CD14-positive monocyte (primary cell): Measurements from ENCODE around the gene GLRX3. TPM values are rescaled to one million over a fixed set of nuclear protein-coding genes. Genes with fewer than 3 reads are reported as not detected.
A peak's percentile ranks its signal among the peaks of the same experiment; 100 is the strongest.
"Not testable (repeated sequence)": the region's sequence is repeated elsewhere in the genome, so short reads cannot be mapped to it uniquely, and the experiment has no call there.

Experiments
- DNase-seq, 3 donors: peaks; one replicate each; pipeline ENCODE4 v3.0.0-alpha.2; 2011 to 2022
- H2AFZ ChIP-seq: 2 replicates; pipeline ENCODE4 v1.6.0; 2012; ENCODE audit warnings: mild to moderate bottlenecking, low read depth, low read length, inconsistent platforms; ENCODE audit not compliant: insufficient read depth, poor library complexity, severe bottlenecking
- H3K27ac ChIP-seq, 2 donors: 1 replicate in 1 of 2; 2 replicates in 1 of 2; pipeline ENCODE4 v1.5.1; 2012 to 2013; ENCODE audit warnings: low read length in 2 of 2, control low read depth in 1 of 2, inconsistent platforms in 1 of 2, low read depth in 1 of 2, mild to moderate bottlenecking in 1 of 2
- H3K27me3 ChIP-seq, 2 donors: one replicate each; pipeline versions ENCODE4 v1.6.0 to v1.6.1; 2011 to 2013; ENCODE audit warnings: low read length in 2 of 2; ENCODE audit not compliant: control insufficient read depth in 2 of 2, insufficient read depth in 2 of 2
- H3K36me3 ChIP-seq, 2 donors: replicated peaks in 1 of 2; 1 replicate in 1 of 2; 2 replicates in 1 of 2; pipeline versions ENCODE4 v1.5.1 to v1.6.1; 2012 to 2013; ENCODE audit warnings: low read length in 2 of 2, control low read depth in 1 of 2, inconsistent platforms in 1 of 2, mild to moderate bottlenecking in 1 of 2; ENCODE audit not compliant: insufficient read depth in 2 of 2, control insufficient read depth in 1 of 2
- H3K4me1 ChIP-seq, 2 donors: 1 replicate in 1 of 2; 2 replicates in 1 of 2; pipeline versions ENCODE4 v1.5.1 to v1.6.1; 2012 to 2013; ENCODE audit warnings: low read length in 2 of 2, control low read depth in 1 of 2, inconsistent platforms in 1 of 2, mild to moderate bottlenecking in 1 of 2, moderate library complexity in 1 of 2; ENCODE audit not compliant: insufficient read depth in 2 of 2, control insufficient read depth in 1 of 2
- H3K4me2 ChIP-seq: replicated peaks from 2 replicates; pipeline ENCODE3; 2012; ENCODE audit warnings: low read length, moderate library complexity, mild to moderate bottlenecking; ENCODE audit not compliant: poor library complexity, severe bottlenecking; ENCODE audit errors: extremely low read depth
- H3K4me3 ChIP-seq, 3 experiments: fragments of 200-600 bp in 1 of 3; sonication (generic) in 1 of 3; replicated peaks in 1 of 3; 1 replicate in 2 of 3; 2 replicates in 1 of 3; pipeline ENCODE4 v1.5.1; 2011 to 2013; ENCODE audit warnings: low read length in 3 of 3, mild to moderate bottlenecking in 3 of 3, control low read depth in 2 of 3, low read depth in 2 of 3, inconsistent platforms in 1 of 3, moderate library complexity in 1 of 3
- H3K79me2 ChIP-seq: 2 replicates; pipeline ENCODE4 v1.6.0; 2012; ENCODE audit warnings: mild to moderate bottlenecking, control low read depth, inconsistent platforms, low read length, moderate library complexity; ENCODE audit not compliant: insufficient read depth
- H3K9ac ChIP-seq: 2 replicates; pipeline ENCODE4 v1.6.0; 2017; ENCODE audit warnings: low read length, mild to moderate bottlenecking; ENCODE audit not compliant: insufficient read depth, poor library complexity, severe bottlenecking
- H3K9me3 ChIP-seq, 2 donors: replicated peaks in 1 of 2; 1 replicate in 1 of 2; 2 replicates in 1 of 2; pipeline versions ENCODE4 v1.5.1 to v1.6.1; 2012 to 2013; ENCODE audit warnings: low read length in 2 of 2, control low read depth in 1 of 2; ENCODE audit not compliant: control insufficient read depth in 1 of 2, insufficient read depth in 1 of 2
- H4K20me1 ChIP-seq: 2 replicates; pipeline ENCODE4 v1.6.0; 2012; ENCODE audit warnings: mild to moderate bottlenecking, low read length, control low read depth, moderate library complexity; ENCODE audit not compliant: insufficient read depth
- H3K27ac Mint-ChIP-seq, 7 donors: one replicate each; pipeline ENCODE4 v1.8.0; 2020; ENCODE audit warnings: mild to moderate bottlenecking in 7 of 7, mixed read lengths in 7 of 7, moderate library complexity in 6 of 7, inconsistent platforms in 2 of 7
- H3K27me3 Mint-ChIP-seq, 3 donors: one replicate each; pipeline ENCODE4 v1.8.0; 2021 to 2022; ENCODE audit warnings: low read depth in 3 of 3, mild to moderate bottlenecking in 3 of 3, mixed read lengths in 3 of 3, moderate library complexity in 3 of 3, inconsistent platforms in 1 of 3
- H3K36me3 Mint-ChIP-seq, 2 donors: one replicate each; pipeline ENCODE4 v1.8.0; 2020; ENCODE audit warnings: mixed read lengths in 2 of 2, inconsistent platforms in 1 of 2, mild to moderate bottlenecking in 1 of 2
- H3K4me1 Mint-ChIP-seq: one replicate; pipeline ENCODE4 v1.8.0; 2020; ENCODE audit warnings: mild to moderate bottlenecking, mixed read lengths
- H3K4me3 Mint-ChIP-seq, 2 donors: one replicate each; pipeline ENCODE4 v1.8.0; 2020; ENCODE audit warnings: mild to moderate bottlenecking in 2 of 2, mixed read lengths in 2 of 2, moderate library complexity in 1 of 2
- H3K9me3 Mint-ChIP-seq, 7 donors: one replicate each; pipeline ENCODE4 v1.8.0; 2020 to 2022; ENCODE audit warnings: mixed read lengths in 7 of 7, mild to moderate bottlenecking in 6 of 7, moderate library complexity in 6 of 7, inconsistent platforms in 2 of 7
- WGBS: methylation state at CpG from one replicate; pipeline ENCODE4 v1.1.5; 2013; ENCODE audit warnings: missing lambda C conversion rate; ENCODE audit not compliant: insufficient coverage; 5-methylcytosine and 5-hydroxymethylcytosine counted together
- intact Hi-C, 2 donors: fragments of 100-400 bp; cut with micrococcal nuclease; formaldehyde crosslinking; loops; one replicate each; pipeline versions ENCODE4 v1.15.0 to v1.15.1; 2023
- polyA plus RNA-seq, 3 donors: library from polyadenylated mRNA; depleted of rRNA in 1 of 3; unstranded in 2 of 3; stranded (reverse) in 1 of 3; fragments of 300-500 nt in 2 of 3; fragments of >200 nt in 1 of 3; fragmentation: Illumina TruSeq in 2 of 3; gene quantifications; 1 replicate in 2 of 3; 2 replicates in 1 of 3; pipeline ENCODE4 v1.2.3, GENCODE V29; 2012 to 2021
- TF ChIP-seq, protein P1 (sequence below): fragments of 200-600 bp; IDR thresholded peaks from one replicate; pipeline ENCODE4 v1.8.0; 2022; ENCODE audit warnings: antibody characterized with exemption, mild to moderate bottlenecking

Gene GLRX3
- polyA plus RNA-seq, 3 donors, result 25.3 to 94.1 (median 78.2) TPM

DNA sequence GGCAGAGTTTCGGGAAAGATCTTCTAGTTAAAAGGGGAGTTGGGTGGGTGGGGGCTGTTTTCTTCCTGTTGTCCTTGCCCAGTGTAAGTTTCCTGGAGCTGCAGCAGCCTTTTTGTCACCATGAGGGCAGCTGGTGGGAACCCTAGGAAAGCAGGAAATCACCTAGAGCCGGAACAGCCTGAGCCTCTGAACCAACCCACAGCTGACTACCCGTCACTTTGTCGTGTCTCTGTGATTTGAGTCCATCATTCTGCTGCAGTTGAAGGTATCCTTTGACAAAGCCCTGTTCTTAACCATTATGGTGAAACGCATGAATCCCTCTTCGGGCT is 24.4 kb upstream of the GLRX3 start:
- Mint-ChIP-seq H3K4me1 (peaks cover 28% of the 10 kb centered on the region), H3K4me3 (peak overlapping the region; percentile 94 to 99), H3K9me3 (peaks cover 5 to 22% (median 12%) of the 10 kb centered on the region in 7 donors), H3K27ac (peak overlapping the region; percentile 89 to 98 (median 97)), H3K27me3 (peaks cover 2 to 3% (median 3%) of the 10 kb centered on the region in 3 donors), H3K36me3 (peaks cover 2 to 3% of the 10 kb centered on the region in 2 donors)
- H3K4me1 ChIP-seq, result peaks cover 21 to 29% of the 10 kb centered on the region in 2 donors
- H4K20me1 ChIP-seq, result peaks cover 11% of the 10 kb centered on the region
- intact Hi-C loops, result loop anchor here in 1 of 2 donors (1.0 to 10.0 kb wide), 2 partner anchors 24 to 647 kb away; partner anchors contain the start of genes GLRX3 and MGMT
- no peaks in the 10 kb centered on the region for H3K36me3 ChIP-seq
- peak overlapping the region; percentile 93 for H3K9ac ChIP-seq
- WGBS, result 64% methylated on average over 4 of the region's 6 CpGs
- no peaks in the 10 kb centered on the region for H3K27me3 ChIP-seq
- peak overlapping the region; percentile 84 for H3K4me2 ChIP-seq
- peak overlapping the region; percentile 82 to 95 for H3K27ac ChIP-seq
- peak overlapping the region; percentile 78 to 93 (median 91) for H3K4me3 ChIP-seq
- no peak for DNase-seq
- H3K9me3 ChIP-seq, result peaks cover 3 to 4% of the 10 kb centered on the region in 2 donors
- H3K79me2 ChIP-seq, result peaks cover 9% of the 10 kb centered on the region
- H2AFZ ChIP-seq, result peak overlapping the region; percentile 95
- TF ChIP-seq, protein P1, sequence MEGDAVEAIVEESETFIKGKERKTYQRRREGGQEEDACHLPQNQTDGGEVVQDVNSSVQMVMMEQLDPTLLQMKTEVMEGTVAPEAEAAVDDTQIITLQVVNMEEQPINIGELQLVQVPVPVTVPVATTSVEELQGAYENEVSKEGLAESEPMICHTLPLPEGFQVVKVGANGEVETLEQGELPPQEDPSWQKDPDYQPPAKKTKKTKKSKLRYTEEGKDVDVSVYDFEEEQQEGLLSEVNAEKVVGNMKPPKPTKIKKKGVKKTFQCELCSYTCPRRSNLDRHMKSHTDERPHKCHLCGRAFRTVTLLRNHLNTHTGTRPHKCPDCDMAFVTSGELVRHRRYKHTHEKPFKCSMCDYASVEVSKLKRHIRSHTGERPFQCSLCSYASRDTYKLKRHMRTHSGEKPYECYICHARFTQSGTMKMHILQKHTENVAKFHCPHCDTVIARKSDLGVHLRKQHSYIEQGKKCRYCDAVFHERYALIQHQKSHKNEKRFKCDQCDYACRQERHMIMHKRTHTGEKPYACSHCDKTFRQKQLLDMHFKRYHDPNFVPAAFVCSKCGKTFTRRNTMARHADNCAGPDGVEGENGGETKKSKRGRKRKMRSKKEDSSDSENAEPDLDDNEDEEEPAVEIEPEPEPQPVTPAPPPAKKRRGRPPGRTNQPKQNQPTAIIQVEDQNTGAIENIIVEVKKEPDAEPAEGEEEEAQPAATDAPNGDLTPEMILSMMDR, result no peak

DNA sequence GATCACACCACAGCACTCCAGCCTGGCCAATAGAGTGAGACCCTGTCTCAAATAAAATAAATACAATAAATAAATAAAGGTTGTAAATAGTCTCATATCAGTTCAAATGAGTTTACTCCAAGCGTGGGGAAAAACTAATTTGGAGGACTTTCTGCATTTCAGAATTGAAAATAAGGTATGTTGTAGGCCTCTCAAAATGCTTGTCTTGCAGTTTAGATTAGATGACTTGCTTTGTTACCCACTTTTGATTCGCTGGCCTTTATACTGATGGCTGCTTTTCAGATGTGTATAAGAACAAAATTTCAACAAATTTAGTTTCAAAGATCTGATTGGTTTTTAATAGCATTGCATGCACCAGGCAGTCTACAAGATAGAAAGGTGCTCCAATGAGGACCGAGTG is 23.4 kb upstream of the GLRX3 start:
- Histone ChIP-seq H3K9me3 (peaks cover 11 to 14% of the 10 kb centered on the region in 2 donors), H3K4me1 (peaks cover 21 to 29% of the 10 kb centered on the region in 2 donors), H2AFZ (no peak overlapping the region), H4K20me1 (peaks cover 11% of the 10 kb centered on the region), H3K4me3 (no peak overlapping the region), H3K9ac (no peak overlapping the region), H3K27ac (no peak overlapping the region), H3K27me3 (no peaks in the 10 kb centered on the region), H3K4me2 (no peak overlapping the region), H3K36me3 (no peaks in the 10 kb centered on the region), H3K79me2 (peaks cover 9% of the 10 kb centered on the region)
- no peak for DNase-seq
- TF ChIP-seq, protein P1, result no peak
- Mint-ChIP-seq H3K9me3 (peaks cover 11 to 32% (median 20%) of the 10 kb centered on the region in 7 donors), H3K4me1 (peaks cover 28% of the 10 kb centered on the region), H3K36me3 (peaks cover 2 to 3% of the 10 kb centered on the region in 2 donors), H3K27ac (no peak overlapping the region), H3K4me3 (no peak overlapping the region), H3K27me3 (peaks cover 2 to 4% (median 3%) of the 10 kb centered on the region in 3 donors)
- intact Hi-C loops, result loop anchor here in 1 of 2 donors (10.0 kb wide), 1 partner anchor 648 kb away; the partner anchor contains the start of gene MGMT
- no CpG with 5 or more reads among the region's 3 CpGs for WGBS

DNA sequence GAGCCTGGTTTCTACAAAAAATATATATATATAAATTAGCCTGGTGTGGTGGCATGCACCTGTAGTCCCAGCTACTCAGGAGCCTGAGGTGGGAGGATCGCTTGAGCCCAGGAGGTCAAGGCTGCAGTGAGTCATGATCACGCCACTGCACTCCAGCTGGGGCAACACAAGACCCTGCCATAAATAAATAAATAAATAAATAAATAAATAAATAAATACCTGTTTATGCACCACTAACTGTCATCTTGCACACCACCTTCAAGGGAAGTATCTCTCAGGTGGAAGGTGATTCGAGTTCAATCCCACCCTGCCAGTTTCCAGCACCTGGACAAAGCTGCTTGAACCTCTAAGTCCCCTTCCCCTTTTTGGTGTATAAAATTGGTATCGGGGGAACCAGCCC is 19.2 kb upstream of the GLRX3 start:
- not testable (repeated sequence) for H3K4me2 ChIP-seq, H3K79me2 ChIP-seq, H3K9ac ChIP-seq, H3K27ac Mint-ChIP-seq, H3K4me3 ChIP-seq, H3K4me3 Mint-ChIP-seq, H4K20me1 ChIP-seq, H3K36me3 ChIP-seq, DNase-seq, H2AFZ ChIP-seq, H3K4me1 Mint-ChIP-seq, H3K27me3 Mint-ChIP-seq, H3K27ac ChIP-seq, H3K4me1 ChIP-seq, H3K27me3 ChIP-seq, H3K36me3 Mint-ChIP-seq
- peaks cover 13 to 20% of the 10 kb centered on the region in 2 donors for H3K9me3 ChIP-seq
- intact Hi-C loops, result loop anchor here in 1 of 2 donors (10.0 kb wide), 1 partner anchor 652 kb away; the partner anchor contains the start of gene MGMT
- H3K9me3 Mint-ChIP-seq, result peaks cover 11 to 42% (median 29%) of the 10 kb centered on the region in 7 donors
- WGBS, result no CpG with 5 or more reads among the region's 4 CpGs
